GM12875 (cell line): ENCODE measurements around the gene C6orf136.

Source experiments
- H3K4me3 ChIP-seq: one replicate; pipeline ENCODE4 v1.5.1; 2011; ENCODE audit warnings: low read depth, low read length, control low read depth
- TF ChIP-seq, protein P1 (sequence below): IDR thresholded peaks from 2 replicates; pipeline ENCODE4 v1.5.1; 2011; ENCODE audit warnings: low read depth, mild to moderate bottlenecking, control low read depth, inconsistent platforms, low read length, moderate library complexity, borderline replicate concordance; ENCODE audit not compliant: insufficient read depth

C6orf136 gene

DNA sequence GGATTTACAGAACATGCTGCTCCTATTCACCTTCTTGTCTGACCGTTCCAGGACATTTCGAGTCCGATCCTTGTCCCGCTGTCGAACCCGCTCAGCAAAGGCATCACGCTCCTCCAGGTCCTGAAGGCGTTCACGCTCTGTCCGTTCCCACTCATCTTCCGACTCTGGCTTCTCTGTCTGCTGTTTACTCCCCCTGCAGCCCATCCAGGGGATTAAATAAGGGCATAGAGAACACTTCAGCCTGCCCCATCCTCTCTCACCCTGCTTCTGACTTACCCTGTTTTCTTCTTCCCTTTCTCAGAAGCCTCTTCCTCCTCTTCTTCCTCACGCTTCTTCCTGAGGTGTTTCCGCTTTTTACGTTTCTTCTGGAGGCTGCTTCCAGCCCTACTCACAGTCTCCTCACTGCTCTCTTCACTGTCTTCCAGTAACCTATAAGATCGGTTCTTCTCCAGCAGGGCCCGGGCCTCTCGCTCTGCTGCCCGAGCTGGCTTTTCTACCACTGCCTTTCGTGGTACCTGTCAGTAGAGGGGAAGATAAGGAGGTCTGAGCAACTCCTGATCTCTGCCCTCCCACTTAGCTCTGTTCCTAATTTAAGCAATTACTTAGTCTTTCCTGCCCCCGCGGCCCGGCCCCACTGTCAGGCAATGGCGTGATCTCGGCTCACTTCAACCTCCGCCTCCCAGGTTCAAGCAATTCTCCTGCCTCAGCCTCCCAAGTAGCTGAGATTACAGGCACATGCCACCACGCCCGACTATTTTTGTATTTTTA is 24.0 kb downstream of the C6orf136 start:
- H3K4me3 ChIP-seq, result no peak overlapping the region
- TF ChIP-seq, protein P1, sequence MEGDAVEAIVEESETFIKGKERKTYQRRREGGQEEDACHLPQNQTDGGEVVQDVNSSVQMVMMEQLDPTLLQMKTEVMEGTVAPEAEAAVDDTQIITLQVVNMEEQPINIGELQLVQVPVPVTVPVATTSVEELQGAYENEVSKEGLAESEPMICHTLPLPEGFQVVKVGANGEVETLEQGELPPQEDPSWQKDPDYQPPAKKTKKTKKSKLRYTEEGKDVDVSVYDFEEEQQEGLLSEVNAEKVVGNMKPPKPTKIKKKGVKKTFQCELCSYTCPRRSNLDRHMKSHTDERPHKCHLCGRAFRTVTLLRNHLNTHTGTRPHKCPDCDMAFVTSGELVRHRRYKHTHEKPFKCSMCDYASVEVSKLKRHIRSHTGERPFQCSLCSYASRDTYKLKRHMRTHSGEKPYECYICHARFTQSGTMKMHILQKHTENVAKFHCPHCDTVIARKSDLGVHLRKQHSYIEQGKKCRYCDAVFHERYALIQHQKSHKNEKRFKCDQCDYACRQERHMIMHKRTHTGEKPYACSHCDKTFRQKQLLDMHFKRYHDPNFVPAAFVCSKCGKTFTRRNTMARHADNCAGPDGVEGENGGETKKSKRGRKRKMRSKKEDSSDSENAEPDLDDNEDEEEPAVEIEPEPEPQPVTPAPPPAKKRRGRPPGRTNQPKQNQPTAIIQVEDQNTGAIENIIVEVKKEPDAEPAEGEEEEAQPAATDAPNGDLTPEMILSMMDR, result peak; percentile 1; the same call in 1 of the 2 replicates

DNA sequence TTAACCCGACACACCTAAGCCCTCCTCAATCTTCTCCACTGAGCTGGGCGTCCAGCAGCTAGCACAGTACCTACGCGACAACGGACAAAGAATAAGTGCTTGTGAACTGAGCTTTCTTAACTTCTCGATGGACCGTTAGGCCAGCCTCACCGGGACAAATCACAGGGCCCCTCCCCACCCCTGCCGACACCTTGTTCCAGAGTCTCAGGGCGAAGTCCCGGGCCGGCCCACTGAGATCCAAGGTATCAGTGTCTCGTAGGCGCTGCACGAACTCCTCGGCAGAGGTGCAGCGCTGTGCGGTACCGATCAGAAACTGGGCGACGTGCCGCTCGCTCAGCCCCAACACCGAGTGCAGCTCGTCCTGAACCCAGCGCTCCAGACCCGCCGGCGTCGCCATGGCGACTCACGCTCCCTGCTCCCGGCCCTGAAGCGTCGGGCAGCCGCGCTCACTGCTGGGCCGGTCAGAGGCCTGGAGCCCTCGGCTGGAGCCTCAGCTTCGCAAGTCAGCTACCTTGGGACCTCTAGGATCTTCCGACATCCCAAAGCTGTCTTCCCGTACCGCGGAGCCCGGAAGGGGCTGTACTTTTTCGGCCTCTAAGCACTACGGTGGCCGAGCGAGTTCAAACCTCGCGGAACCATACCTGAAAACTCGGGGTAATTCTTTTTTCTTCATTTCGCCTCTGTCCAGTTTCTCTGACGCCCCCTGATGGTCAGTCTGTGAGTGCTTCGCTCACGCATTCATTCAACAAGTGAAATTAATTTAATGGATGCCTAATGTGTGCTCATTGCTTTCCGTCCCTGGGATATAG is 25.7 kb downstream of the C6orf136 start, which contains the start of gene DHX16:
DHX16 (minus strand) TSS at position 562 of the 809 bp plus-strand sequence; CDS start at position 397, 165 bp downstream.
- TF ChIP-seq, protein P1, result peak; percentile 75
- H3K4me3 ChIP-seq, result peak within 1 kb of the TSS; percentile 77

DNA sequence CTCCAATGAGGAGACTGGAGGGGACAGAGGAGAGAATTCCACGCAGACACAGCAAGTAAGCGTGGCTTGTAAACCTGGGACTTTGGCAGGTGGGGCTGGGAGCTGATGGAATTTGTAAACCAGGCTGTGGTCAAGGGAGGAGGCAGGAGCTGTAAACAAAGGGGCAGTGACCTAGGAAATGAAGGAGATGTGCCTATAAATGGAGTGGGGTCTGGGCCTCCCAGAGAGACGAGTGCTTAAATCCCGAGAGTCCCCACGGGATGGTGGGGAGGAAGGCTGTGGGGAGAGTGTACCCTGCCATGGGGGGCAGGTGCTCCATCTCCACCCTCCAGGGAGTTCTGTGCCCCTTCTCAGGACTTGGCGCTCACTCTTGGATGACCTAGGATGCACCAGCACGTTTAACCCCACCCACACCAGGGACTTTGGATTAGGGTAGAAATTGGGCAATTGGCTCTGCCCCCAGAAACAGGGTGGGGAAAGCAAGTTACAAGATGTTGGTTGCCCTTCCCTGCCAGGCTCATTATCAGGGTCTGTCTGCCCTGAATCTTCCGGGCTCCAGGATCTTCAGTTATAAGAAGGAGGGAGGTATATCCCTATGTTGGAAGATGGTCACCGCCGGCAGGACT is 29.8 kb downstream of the C6orf136 start:
- H3K4me3 ChIP-seq, result no peak overlapping the region
- TF ChIP-seq, protein P1, result no peak

DNA sequence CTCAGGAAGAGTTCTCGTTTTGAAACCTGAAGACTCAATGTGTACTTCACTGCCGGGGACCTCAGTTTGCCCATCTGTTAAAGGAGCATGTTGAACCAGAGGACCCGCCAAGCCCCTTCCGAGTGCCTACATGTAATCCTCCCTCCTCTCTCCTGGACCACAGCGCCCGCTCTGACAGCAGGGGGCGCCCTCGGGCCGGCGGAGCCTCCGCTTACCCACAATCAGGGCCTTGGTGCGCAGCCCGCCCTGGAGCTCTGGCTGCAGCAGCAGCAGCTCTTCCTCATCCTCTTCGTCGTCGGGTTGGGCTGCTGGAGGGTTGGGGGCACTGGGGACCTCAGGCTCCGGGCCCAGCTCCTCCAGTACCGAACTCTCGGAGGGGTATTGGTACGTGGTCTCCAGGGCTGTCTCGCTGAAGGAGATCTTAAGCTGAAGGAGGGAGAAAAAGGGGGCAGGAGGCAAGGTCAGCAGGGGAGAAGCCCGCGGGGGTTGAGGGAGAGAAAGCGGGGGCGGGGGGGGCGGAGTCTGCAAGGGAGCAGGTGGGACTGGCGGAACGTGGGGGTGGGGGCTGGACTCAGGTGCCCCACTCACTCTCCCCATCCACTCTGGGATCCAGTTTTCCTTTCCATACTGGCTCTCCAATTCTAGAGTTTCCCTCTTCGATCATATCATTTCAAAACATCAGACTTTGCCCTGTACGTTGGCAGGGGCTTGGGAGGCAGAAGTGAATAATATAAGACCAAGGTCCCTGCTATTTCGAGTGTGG is 32.2 kb downstream of the C6orf136 start:
- TF ChIP-seq, protein P1, result peak; percentile 95
- no peak overlapping the region for H3K4me3 ChIP-seq

DNA sequence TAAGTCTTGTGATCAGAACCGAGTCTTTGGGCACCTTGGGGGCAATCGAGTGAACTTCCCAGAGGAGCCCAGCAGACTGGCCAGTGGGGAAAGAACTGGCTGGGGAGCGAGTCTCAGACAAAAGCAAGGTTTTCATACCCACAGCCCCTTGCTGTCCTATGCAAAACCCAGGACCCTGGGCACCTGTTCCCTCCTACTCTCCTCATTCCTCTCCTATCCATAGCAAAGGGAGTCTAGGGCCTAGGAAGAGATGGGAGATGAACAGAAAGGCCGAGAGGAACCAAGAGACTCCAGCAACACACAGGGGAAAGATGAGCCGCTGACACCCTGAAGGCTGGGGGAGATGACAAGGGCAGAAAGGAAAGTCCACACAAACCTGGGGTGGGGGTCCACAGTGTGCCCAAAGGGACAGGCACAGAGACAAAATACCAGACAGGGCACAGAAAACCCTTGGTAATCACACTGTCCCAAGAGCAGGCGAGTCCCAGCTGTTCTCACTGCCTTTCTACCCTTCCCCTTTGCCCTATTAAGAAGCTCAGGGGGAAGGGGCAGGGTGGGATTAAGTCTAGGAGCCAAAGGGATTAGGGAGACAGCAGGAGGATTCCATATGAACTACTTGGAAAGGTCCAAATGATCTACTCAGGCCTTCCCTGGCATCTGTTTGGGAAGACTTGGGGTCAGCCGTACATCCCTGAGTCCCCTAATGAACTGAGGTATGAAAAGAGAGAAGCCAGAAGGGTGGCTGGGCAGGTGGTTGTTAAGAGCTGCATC is 33.0 kb downstream of the C6orf136 start:
- H3K4me3 ChIP-seq, result peak overlapping the region; percentile 17
- TF ChIP-seq, protein P1, result no peak

DNA sequence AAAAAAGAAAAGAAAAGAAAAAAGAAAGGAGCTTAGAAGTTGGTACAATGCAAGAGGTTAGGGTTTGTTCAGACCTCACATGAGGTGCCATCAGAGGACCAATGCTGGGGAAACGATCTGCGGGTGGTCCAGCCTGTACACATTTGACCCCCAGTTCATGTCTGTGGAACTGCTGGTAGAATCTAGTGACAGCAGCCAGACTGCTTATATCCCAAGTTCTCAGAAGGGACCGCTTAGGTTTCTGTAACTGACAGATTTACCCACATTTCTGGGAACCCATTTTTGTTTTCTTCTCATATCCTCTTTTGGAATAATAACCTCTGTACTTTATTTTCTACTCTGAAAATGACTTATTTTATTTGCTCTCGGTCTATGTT is 34.8 kb downstream of the C6orf136 start:
- TF ChIP-seq, protein P1, result no peak
- peak overlapping the region; percentile 76 for H3K4me3 ChIP-seq
